GM12891 (cell line): Measurements from ENCODE around the gene CA10.

ENCODE experiments used
- DNase-seq: peaks from one replicate; pipeline ENCODE4 v3.0.0; 2011; ENCODE audit warnings: low spot score; ENCODE audit not compliant: insufficient read length
- FAIRE-seq: peaks from 2 replicates; lab custom pipeline; 2011; peaks lifted over from hg19 to GRCh38; lab: Jason Lieb, UNC
- PAX5 ChIP-seq: IDR thresholded peaks from 2 replicates; pipeline ENCODE4 v1.6.1; 2011; ENCODE audit warnings: low read length, moderate library complexity, mild to moderate bottlenecking; ENCODE audit not compliant: insufficient read depth, severe bottlenecking
- POLR2A ChIP-seq: IDR thresholded peaks from 2 replicates; pipeline ENCODE4 v1.6.1; 2011; ENCODE audit warnings: low read depth, low read length, control low read depth
- POLR2AphosphoS5 ChIP-seq: IDR thresholded peaks from 2 replicates; pipeline ENCODE4 v1.6.1; 2011; ENCODE audit warnings: low read depth, low read length, control low read depth
- POU2F2 ChIP-seq: IDR thresholded peaks from 2 replicates; pipeline ENCODE4 v1.6.1; 2011; ENCODE audit warnings: low read depth, mild to moderate bottlenecking, control low read depth, low read length, moderate library complexity
- SPI1 ChIP-seq: IDR thresholded peaks from 2 replicates; pipeline ENCODE4 v1.6.1; 2011; ENCODE audit warnings: low read depth, low read length, control low read depth
- TAF1 ChIP-seq: IDR thresholded peaks from 2 replicates; pipeline ENCODE4 v1.6.1; 2011; ENCODE audit warnings: low read depth, low read length, control low read depth

CA10 gene

GRCh38 chr17:51733166-51733565, 425.3 kb downstream of the CA10 start:
- DNase-seq (no peak), FAIRE-seq (no peak)
- no peak for TF ChIP-seq POLR2AphosphoS5

GRCh38 chr17:51731941-51732722, 426.4 kb downstream of the CA10 start:
- FAIRE-seq (no peak), DNase-seq (no peak)
- TF ChIP-seq POLR2AphosphoS5: no peak
- TF ChIP-seq SPI1: no peak
- no peak for TF ChIP-seq PAX5
- TF ChIP-seq TAF1: no peak
- TF ChIP-seq POLR2A: no peak
- TF ChIP-seq POU2F2: no peak

GRCh38 chr17:51730303-51731050, 428.0 kb downstream of the CA10 start:
- TF ChIP-seq SPI1: no peak
- no peak for TF ChIP-seq POU2F2
- TF ChIP-seq POLR2AphosphoS5: no peak
- TF ChIP-seq TAF1: no peak
- TF ChIP-seq PAX5: no peak
- TF ChIP-seq POLR2A: no peak
- FAIRE-seq (no peak), DNase-seq (no peak)

- DNase-seq (no peak), FAIRE-seq (no peak)
- TF ChIP-seq POU2F2 (no peak), SPI1 (peak; percentile 57)
These were observed 433.3 kb downstream of the CA10 start for GRCh38 chr17:51725185-51725584.

- FAIRE-seq (no peak), DNase-seq (no peak)
These were observed 434.4 kb downstream of the CA10 start for GRCh38 chr17:51724043-51724580.

GRCh38 chr17:51722994-51723393, 435.5 kb downstream of the CA10 start:
- DNase-seq (no peak), FAIRE-seq (no peak)
- TF ChIP-seq PAX5 (no peak), POU2F2 (no peak), POLR2A (no peak), SPI1 (no peak), TAF1 (no peak), POLR2AphosphoS5 (no peak)

More at GRCh38 chr17:51724043-51724580, 434.4 kb downstream of the CA10 start:
- TF ChIP-seq TAF1 (no peak), POU2F2 (no peak), POLR2AphosphoS5 (no peak), POLR2A (no peak), PAX5 (no peak), SPI1 (no peak)

GRCh38 chr17:51721730-51722129, 436.8 kb downstream of the CA10 start:
- TF ChIP-seq TAF1 (no peak), POU2F2 (no peak)
- FAIRE-seq (no peak), DNase-seq (no peak)

GRCh38 chr17:51720439-51720838, 438.1 kb downstream of the CA10 start:
- TF ChIP-seq TAF1 (no peak), SPI1 (no peak), PAX5 (no peak), POLR2A (no peak), POLR2AphosphoS5 (no peak), POU2F2 (no peak)
- DNase-seq: no peak
- no peak for FAIRE-seq

- DNase-seq (no peak), FAIRE-seq (no peak)
- no peak for TF ChIP-seq SPI1
- no peak for TF ChIP-seq POU2F2
- no peak for TF ChIP-seq POLR2AphosphoS5
These were observed 439.5 kb downstream of the CA10 start for GRCh38 chr17:51718983-51719382.

- DNase-seq: no peak
- no peak for FAIRE-seq
- no peak for TF ChIP-seq POU2F2
- no peak for TF ChIP-seq POLR2A
- TF ChIP-seq TAF1: no peak
- TF ChIP-seq POLR2AphosphoS5: no peak
These were observed 446.9 kb downstream of the CA10 start for GRCh38 chr17:51711581-51711980.

- DNase-seq (no peak), FAIRE-seq (no peak)
- no peak for TF ChIP-seq PAX5
- TF ChIP-seq POU2F2: no peak
- no peak for TF ChIP-seq TAF1
- TF ChIP-seq POLR2AphosphoS5: no peak
- TF ChIP-seq POLR2A: no peak
- TF ChIP-seq SPI1: no peak
These were observed 447.9 kb downstream of the CA10 start for GRCh38 chr17:51710634-51710979.
